GM12874 (cell line): ENCODE results near the gene SYNE2.

Source experiments
- CTCF ChIP-seq: IDR thresholded peaks from 2 replicates; pipeline ENCODE4 v1.5.1; 2011; ENCODE audit warnings: low read depth, mild to moderate bottlenecking, control low read depth, low read length, moderate library complexity; ENCODE audit not compliant: insufficient read depth

SYNE2 gene

GRCh38 chr14:64174922-64175782 lies 322.3 kb downstream of the SYNE2 start:
- no peak for TF ChIP-seq CTCF

- TF ChIP-seq CTCF: no peak
Measured at GRCh38 chr14:64176330-64176729, 323.5 kb downstream of the SYNE2 start.

- no peak for TF ChIP-seq CTCF
Measured at GRCh38 chr14:64178814-64179213, 326.0 kb downstream of the SYNE2 start.

GRCh38 chr14:64184103-64184729 lies 331.4 kb downstream of the SYNE2 start:
- TF ChIP-seq CTCF: no peak

- no peak for TF ChIP-seq CTCF
Measured at GRCh38 chr14:64185184-64185583, 332.4 kb downstream of the SYNE2 start.

- TF ChIP-seq CTCF: no peak
Measured at GRCh38 chr14:64186231-64187129, 333.7 kb downstream of the SYNE2 start.

GRCh38 chr14:64187331-64187730 lies 334.5 kb downstream of the SYNE2 start:
- TF ChIP-seq CTCF: no peak
